Activated naive CD4-positive, alpha-beta T cell treated with anti-CD3 and anti-CD28 coated beads, Interleukin-2, amount 50 U/mL, for 16 hours (primary cell): ENCODE data around the gene RAB11A.

Experiments
- DNase-seq: peaks from one replicate; pipeline ENCODE4 v3.0.0-alpha.2; 2020

Gene RAB11A

DNA sequence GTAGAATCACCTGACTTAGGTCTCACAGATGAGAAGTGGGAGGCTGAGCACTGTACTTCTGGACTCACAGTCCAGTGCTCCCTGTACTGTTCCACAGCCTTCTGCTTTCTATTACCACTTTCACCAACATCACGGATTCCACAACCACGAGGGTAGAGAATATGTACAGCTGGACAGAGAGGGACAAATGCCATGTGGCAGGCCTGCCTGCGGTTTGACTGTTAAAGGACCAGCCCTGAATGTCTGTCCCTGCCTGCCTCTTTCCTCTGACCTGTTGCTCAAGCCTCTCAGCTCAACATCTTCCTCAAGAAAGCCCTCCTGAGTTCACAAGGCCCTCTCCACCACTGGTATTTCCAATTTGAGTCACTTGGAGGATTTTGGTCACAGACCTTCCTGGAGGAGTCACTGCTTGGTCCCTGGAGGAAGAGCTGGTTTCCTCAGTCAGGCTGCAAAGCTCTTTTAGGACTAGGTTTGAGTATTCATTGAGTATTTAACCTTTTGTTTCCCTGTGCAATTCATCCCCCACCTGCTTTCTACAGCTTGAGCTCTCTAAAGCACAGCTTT lies 49.1 kb downstream of the RAB11A start:
- no peak for DNase-seq

DNA sequence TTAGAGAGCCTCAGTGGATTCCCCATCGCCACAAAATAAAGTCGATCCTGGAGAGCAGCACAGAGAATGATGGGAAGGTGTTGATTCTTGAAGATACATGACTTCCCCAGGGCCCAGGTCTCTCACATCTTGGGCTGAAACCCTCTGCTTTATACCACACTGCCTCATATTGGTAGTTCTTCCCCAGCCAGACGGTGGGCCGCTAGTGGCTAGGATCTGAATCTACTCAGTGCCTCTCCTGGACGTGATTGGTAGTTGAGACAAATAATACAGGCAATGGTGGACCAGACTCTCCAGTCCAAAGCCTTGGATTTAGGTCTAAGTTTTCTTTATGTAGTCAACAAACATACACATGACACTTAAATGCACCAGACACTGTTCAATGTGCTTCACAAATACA lies 49.7 kb downstream of the RAB11A start:
- DNase-seq, result no peak

DNA sequence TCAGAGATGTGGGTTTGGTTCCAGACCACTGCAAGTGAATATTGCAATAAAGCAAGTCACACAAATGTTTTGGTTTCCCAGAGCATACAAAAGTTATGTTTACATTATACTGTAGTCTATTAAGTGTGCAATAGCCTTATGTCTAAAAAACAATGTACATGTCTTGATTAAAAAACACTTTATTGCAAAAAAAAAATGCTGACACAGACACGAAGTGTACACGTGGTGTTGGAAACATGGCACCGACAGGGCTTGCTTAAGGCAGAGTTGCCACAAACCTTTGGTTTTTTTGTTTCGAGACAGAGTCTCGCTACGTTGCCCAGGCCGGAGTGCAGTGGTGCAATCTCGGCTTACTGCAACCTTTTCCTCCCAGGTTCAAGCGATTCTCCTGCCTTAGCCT lies 50.1 kb downstream of the RAB11A start:
- no peak for DNase-seq

DNA sequence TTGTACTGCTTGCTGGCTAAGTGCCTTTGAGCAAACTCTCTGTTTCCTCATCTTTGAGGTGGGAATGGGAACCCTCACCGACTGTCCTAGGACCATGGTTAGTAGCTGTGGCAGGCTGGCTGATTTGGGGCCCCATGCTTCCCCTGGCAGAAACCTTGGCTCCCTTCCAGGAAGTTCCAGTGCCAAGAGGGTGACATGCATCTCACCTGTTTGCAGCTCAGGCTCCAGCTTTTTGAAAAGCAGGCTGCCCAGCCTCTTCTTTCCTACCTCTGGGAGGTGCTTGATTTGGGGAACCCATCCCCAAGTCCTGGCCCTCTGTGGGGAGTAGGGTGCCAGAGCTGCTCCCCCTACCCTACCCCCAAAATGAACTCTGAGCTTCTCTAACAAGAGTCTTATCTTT lies 50.8 kb downstream of the RAB11A start:
- DNase-seq, result no peak

DNA sequence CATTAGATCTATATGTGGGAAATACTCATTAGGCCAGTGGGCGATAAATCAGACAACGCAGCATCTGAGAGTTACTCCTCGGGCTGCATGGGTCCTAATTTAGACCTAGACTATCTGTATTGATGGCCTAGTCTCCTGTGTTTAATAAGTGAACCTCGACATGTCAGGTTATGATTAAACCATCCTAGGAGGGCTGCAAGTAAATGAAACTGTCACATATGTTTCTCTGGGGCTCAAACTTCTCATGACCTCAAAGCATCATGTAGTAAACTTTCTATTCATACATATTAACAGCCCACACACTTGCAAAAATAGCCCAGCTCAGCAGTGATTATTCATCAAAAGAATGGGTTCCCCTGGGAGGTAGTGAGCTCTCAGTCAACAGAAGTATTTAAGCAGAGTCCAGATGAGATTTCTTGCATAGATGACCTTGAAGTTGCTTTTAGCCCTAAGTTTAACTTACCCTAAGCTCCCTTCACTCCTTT lies 51.6 kb downstream of the RAB11A start:
- DNase-seq, result no peak

DNA sequence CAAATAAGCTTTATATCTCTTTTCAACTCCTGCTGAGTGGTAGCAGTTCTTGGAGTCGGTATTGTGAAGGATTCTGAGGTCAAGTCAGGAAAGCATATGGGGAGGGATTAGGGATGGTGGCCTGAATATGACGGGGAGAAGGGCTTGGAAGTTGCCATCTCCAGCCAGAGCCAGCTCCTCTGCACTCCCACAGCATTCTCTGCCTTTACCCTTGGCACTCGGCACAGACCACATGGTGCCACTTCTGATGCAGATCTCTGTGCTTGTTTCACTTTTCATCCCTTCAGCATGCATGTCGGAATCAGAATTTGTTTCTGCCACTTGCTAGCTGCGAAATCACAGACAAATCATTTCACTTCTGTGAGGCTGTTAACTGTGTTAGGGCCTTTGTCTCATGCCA lies 52.5 kb downstream of the RAB11A start:
- DNase-seq, result no peak

DNA sequence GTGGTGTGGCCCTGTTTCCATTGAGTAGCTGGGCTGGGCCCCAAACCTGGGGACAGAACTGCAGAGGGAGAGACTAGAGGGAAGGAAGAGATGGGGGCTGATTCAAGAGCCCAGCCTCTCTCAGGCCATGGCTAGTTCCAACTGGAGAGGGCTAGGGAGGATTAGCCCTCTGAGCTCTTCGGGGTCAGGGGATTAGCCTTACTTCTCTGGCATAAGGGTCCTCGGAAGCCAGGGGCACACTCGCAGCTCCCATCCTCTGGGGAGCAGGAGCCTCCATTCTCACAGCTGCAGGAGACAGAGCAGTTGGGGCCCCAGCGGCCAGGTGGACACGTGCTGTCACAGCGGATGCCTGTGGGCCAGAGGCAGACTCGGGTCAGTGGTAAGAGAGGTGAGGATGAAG lies 53.3 kb downstream of the RAB11A start:
- no peak for DNase-seq

DNA sequence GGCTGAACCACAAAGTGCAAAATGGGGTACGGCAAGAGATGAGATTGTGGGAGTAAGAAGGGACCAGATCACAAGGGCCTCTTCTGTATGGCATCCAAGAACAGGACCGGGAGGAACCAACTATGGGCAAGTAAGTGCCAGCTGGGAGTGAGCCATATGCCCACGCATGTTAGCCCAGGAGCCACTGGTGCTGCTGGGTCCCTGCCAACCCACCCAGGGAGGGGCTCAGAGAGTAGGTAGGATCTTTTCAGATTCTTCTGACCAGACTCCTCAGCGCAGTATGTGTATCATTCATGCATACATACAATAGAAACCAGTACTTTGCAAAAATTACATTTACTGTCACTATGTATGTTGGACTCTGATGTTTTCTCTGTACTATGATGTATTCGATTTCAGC lies 54.0 kb downstream of the RAB11A start:
- DNase-seq, result no peak

DNA sequence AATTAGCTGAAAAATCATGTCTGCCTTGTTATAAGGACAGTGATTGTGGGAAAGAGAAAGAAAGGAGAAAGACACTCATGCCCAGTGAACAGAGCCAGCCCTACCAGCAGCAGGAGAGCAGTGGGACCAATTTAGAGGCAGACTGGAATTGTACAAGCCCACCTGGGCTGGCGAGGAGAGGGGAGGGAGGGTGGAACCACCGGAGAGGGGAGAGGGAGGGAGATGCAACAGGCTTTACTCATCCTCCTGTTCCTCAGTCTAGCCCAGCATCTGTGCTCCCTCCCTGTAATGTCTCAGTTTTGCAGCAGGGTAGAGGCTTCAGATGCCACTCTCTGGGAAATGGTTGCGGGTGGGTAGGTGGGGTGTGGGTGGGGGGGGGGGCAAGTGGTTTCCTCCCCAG lies 54.7 kb downstream of the RAB11A start:
- DNase-seq, result no peak

DNA sequence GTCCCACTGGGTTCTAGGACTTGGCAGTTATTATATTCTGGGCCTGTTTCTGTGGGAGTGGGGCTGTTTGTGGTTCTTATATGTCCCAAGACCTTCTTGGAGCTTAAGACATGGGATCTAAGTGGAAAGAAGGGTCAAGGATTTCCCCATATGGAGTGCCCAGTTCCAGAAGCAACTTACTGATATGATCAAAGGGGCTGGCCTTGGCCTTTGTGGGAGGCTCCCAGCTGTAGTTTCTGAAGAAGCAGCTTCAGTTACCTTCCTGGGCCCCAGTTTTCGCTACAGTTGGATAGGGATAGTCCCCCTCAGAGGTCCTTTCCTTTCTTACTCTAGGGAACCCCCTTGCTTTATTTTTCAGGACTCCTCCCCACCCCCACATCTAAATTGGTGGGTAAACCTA lies 56.0 kb downstream of the RAB11A start:
- no peak for DNase-seq

DNA sequence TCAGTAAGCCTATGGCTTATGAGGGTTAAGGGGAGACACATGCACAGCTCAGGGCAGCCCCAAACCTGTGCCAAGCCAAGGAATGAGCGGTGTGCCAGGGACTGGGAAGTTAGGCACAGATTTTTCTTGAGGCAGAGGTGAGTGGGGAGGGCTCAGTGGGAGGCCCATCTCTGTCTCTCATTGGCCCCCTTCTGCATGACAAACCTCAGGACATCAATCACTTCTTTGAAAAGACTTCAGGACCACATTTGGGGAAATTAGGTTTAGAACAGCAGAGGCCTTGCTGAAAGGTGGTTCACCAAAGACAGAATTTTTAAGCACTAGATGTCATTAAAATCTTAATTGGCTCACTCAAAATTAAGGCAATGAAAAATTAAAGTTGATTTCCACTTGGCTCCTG lies 57.2 kb downstream of the RAB11A start:
- no peak for DNase-seq

DNA sequence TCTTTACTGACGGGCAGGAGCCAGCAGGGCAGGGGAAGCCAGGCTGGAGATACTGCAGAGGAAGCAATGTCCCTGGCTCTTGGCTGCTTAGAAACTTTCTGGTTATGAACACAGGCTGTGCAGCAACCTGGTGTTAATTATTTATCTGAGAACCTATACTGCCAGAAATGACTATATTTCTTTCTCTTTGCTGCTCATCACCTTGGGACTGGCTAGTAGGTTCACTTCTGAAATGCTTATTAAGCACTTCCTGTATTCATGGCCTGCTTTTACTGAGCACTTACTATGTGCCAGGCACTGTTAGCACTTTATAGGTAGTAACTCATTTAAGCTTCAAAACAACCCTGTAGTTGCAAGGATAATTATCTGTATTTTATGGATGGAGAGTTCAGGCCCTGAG lies 57.6 kb downstream of the RAB11A start:
- DNase-seq, result no peak

DNA sequence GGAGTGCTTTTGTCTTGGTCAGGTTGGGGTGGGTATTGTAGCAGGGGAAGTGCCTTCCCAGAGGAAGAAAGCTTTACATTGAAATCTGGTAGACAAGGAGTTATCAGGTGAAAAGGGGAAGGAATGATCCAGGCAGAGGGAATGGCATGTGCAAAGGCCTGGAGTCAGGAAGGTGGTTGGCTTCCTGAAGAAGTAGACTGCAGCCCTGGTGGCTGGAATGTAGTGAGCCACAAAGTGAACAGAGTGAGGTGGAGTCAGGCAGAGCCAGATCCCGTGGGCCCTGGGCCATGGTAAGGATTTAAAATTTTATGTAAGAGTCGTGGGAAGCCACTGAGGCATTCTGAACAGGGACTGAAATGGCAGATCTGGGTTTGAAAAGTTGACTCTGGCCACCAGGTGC lies 58.3 kb downstream of the RAB11A start:
- no peak for DNase-seq

DNA sequence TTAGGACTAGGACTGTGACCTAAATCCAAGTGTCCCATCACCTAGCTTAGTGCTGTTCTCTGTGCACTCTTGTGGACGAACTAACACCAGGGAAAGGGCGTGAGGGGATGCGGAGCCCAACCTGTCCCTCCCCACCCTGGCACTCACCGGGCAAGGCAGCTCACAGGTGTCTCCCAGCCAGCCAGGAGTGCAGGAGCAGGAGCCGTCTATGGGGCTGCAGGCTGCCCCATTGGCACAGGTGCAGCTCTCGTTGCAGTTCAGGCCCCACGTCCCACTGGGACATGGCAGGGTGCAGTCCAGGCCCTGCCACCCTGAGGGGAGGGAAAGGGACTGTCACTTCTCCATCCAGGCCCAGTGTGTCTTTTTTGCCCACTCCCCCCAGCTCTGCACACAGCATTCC lies 60.3 kb downstream of the RAB11A start:
- DNase-seq, result no peak

DNA sequence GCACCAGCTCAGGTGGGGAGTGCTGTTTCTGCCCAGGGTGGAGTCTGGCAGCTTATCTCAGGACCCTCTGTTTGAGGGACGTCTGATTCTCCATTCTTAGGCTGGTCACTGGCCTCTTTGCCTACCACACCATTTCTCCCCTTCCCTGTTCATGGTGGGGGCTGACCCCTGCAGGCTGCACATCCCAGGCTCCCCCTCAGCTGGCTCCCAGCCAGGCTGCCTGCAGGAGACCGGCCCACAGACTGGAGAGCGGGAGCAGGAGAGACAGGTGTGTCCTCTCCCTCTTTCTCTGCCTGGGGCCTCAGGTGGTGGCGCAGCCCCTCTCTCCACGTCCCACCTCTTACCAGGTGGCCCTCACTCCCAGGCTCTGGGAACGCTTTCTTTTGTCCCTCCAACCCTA lies 60.8 kb downstream of the RAB11A start:
- no peak for DNase-seq

DNA sequence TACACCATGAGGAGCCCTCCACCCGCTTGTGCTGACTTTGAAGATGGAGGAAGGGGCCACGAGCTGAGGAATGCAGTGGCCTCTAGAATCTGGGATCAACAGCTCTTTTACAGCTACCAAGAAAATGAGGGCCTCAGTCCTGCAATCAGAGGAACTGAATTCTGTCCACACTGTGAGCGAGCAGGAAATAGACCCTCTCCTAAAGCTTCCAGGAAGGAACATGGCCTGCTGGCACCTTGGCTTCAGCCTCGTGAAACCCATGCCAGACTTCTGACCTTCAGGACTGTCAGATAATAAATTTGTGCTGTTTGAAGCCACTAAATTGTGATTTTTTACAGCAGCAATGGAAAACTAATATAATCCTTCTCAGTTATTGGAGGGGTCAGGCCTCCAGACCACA lies 61.9 kb downstream of the RAB11A start:
- DNase-seq, result no peak

DNA sequence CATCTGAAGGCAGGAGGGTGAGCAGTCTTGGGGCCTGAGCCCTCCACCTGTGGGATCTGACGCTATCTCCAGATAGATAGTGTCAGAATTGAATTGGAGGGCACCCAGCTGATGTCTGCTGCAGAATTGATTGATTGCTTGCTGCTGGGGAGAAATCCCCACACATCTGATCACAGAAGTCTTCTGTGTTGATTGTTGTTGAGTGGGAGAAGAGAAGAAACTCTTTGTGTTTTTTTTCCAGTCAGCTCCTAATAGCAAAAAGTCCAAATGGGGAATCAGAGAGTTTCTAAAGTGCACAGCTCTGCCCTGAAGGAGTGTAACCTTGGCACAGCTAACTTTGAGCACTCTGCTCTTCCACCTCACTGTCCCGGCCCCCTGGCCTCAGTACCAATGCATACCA lies 66.1 kb downstream of the RAB11A start:
- DNase-seq, result no peak

DNA sequence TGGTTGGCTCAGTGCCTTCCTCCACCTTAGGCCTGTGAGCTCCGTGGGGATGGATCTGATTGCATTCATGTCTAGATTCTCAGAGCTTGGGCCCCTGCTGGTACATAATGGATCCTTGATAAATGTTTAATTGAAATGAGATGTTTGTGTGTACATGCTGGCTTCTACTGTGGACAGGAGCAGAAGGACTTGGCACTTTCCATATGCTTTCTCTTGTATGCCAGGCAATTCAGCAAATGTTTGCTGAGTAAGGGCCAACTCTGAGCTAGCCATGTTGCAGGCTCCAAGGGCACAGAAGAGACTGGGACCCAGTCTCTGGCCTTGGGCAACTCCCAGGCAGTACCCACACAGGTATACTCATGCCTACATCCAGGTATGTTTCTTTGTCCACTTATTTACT lies 67.0 kb downstream of the RAB11A start:
- DNase-seq, result no peak

DNA sequence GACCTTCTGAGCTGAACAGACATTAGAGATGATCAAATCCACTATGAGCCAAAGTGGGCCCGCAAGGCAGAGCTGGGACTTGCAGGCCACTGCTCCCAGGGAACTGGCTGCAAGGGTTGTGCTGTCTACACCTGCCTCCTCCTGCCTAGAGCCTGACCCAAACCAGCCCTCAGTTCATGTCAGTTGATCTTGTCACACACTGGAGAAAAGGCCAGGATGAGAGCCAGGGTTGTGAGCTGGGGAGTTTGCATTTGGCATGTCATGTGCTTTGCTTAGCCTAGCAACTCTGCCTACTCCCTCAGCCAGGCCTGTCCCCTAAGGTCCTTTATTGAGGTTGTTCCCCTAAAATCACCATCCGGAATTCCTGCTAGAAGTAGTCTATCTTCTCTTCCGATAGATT lies 67.8 kb downstream of the RAB11A start:
- no peak for DNase-seq

DNA sequence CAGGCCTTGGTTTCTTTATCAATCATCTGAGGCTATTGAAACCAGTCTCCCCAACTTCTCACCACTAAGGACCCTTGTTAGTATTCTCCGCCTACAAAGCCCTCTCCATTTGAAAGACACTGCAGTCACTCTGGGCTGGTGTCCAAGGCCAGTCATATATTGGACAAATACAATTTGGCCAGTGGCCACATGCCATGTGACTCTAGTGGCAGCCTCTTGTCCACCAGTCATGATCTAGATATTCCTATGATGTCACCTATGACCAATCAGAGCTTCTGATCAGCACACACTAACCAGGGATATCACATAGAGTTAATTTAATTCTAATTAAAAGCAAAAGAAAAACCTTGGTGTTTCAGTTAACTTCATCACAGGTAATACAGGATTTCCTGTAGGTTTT lies 68.2 kb downstream of the RAB11A start:
- no peak for DNase-seq

DNA sequence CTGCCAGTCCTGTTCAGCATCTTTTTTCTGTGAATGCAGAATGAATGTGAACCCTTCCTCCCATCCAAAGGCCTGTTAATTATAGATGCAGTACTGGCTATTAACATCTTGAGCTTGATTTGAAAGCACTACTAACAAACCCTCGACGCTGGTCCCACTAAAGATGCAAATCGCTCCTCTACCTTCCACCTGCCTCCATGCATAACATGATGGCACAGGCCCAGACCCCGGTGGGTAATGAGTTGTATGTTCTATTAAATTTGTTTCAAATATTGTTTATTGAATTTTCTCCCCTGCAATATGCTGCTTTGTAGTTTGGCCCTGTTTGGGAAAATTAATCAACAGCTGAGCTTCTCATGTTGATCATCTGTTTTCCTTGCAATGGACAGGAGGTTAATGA lies 69.3 kb downstream of the RAB11A start:
- DNase-seq, result no peak

DNA sequence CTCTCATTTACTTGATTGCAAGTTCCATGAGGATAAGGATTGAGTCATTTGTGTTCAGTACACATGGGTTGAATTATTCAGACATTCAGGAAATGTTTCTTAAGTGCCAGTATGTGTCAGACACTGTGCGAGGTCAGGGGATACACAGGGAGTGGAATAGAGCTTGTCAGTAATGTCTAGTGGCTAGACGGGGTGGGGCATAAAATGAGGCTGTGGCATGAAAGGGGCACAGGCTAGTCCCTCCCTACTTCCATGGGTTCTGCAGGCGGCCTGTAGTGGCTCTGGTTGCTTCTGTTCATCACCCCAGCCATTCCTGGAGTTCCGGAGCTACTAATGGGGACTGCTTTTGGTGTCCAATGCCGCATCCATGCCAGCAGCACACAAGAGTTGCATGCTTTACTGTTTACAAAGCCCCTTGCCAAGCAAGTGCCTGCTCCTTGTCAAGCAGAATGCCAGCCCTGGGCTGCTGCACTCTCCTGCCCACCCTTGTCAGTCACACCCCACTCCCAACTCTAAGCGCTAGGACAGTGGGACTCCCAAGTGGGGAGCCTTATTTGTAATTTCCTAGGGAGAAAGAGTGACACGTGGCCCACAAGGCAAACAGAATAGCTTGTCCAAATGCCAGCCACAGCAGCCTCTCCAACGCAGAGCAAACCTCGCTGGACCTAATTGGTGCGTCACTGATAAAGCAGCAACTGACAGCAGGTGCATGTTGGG lies 70.8 kb downstream of the RAB11A start:
- DNase-seq, result no peak

DNA sequence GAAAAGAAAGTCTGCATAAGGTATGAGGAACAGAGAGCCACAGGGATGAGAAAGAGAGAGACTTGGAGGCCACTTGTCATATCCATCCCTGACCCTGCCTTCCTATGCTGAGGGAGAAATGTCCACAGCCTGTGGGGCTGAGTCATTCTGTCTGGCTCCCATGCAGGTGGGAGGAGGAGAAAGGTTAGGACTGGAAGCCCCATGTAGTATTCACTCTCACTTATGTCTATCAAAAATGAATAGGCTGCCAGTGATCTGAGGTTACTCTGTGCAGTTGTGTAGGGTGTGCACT lies 71.3 kb downstream of the RAB11A start:
- DNase-seq, result no peak
